ENCODE measurements around the gene MYH7B. TPM values are rescaled to one million over a fixed set of nuclear protein-coding genes. Genes with fewer than 3 reads are reported as not detected.
A peak's percentile ranks its signal among the peaks of the same experiment; 100 is the strongest.

The MYH7B gene
- total RNA-seq, 1 experiment from 2014 or later, result 0.22 TPM

GRCh38 chr20:34998331-34998950 is 42.8 kb downstream of the MYH7B start:
- H4K20me1 ChIP-seq (ENCODE audit: control insufficient read depth, insufficient read depth, insufficient read length), result no peaks in the 10 kb centered on the region
- H3K9me3 ChIP-seq (ENCODE audit: control insufficient read depth, low read depth, low read length), result no peaks in the 10 kb centered on the region
- no peak overlapping the region for H3K27ac ChIP-seq (ENCODE audit: insufficient read length, low read depth, low read length)
- no peak overlapping the region for H4K8ac ChIP-seq (replicated peaks; ENCODE audit: insufficient read length, low read depth, low read length)
- peaks cover 5 to 11% of the 10 kb centered on the region in 2 experiments for H3K4me1 Mint-ChIP-seq
- no peak overlapping the region for H2BK12ac ChIP-seq (ENCODE audit: insufficient read length, low read depth, low read length)
- H3K9me3 Mint-ChIP-seq, result no peaks in the 10 kb centered on the region; a peak in 1 of 5 replicates
- H3K4me3 Mint-ChIP-seq, result no peak overlapping the region
- H2BK15ac ChIP-seq (ENCODE audit: low read depth, low read length), result no peak overlapping the region
- DNase-seq, result peak; percentile 76
- TF ChIP-seq CTCF (conservative IDR thresholded peaks at IDR 0.05), result peak; percentile 60
- H3K4me2 ChIP-seq (ENCODE audit: insufficient read depth, insufficient read length, low read length), result no peak overlapping the region
- no peak overlapping the region for H2BK120ac ChIP-seq (ENCODE audit: low read depth, low read length, poor library complexity, severe bottlenecking)
- WGBS (ENCODE audit: extremely low coverage, insufficient read length, low lambda C conversion rate), result no CpG with 5 or more reads among the region's 28 CpGs
- H3K14ac ChIP-seq (ENCODE audit: insufficient read depth, low read length), result no peak overlapping the region
- no peak overlapping the region for H2AFZ ChIP-seq (ENCODE audit: low read length)
- H4K5ac ChIP-seq (ENCODE audit: insufficient read length, low read depth, low read length), result no peak overlapping the region
- no peaks in the 10 kb centered on the region for H3K23me2 ChIP-seq (ENCODE audit: insufficient read length, low read depth, low read length, poor library complexity, severe bottlenecking)
- H3K79me1 ChIP-seq (ENCODE audit: insufficient read depth, low read depth, low read length, poor library complexity, severe bottlenecking), result no peaks in the 10 kb centered on the region
- H3K36me3 Mint-ChIP-seq (ENCODE audit: insufficient read depth in 1 of 3, low read depth in 3 of 3), result peaks cover 14 to 78% (median 58%) of the 10 kb centered on the region in 3 experiments; a peak in 6 of 7 replicates
- H2AK5ac ChIP-seq (ENCODE audit: insufficient read length, low read length), result no peak overlapping the region
- no peak overlapping the region for H3K23ac ChIP-seq (ENCODE audit: insufficient read length, low read depth, low read length)
- no peak overlapping the region for H4K91ac ChIP-seq (ENCODE audit: insufficient read length, low read depth, low read length)
- no peaks in the 10 kb centered on the region; the same call in 1 of the 2 replicates for H3K27me3 Mint-ChIP-seq (ENCODE audit: low read depth)
- H2BK5ac ChIP-seq (ENCODE audit: insufficient read length, low read length), result no peak overlapping the region
- H3T11ph ChIP-seq (ENCODE audit: low read length), result no peak overlapping the region
- peak overlapping the region; percentile 43 to 89 (median 76); a peak in 5 of 7 replicates for H3K27ac Mint-ChIP-seq
- no peaks in the 10 kb centered on the region for H3K4me1 ChIP-seq (ENCODE audit: insufficient read depth, low read length)
- H3K27me3 ChIP-seq (ENCODE audit: insufficient read depth, low read length), result no peaks in the 10 kb centered on the region
- no peaks in the 10 kb centered on the region for H3K79me2 ChIP-seq (ENCODE audit: insufficient read depth, low read length)
- no peak overlapping the region for H3K9ac ChIP-seq (ENCODE audit: extremely low read depth, insufficient read length, low read length)
- no peak overlapping the region for H3K56ac ChIP-seq (ENCODE audit: insufficient read length, low read depth, low read length)
- no peak overlapping the region for H3K18ac ChIP-seq (ENCODE audit: insufficient read length, low read depth, low read length)
- no peak overlapping the region for H3K4ac ChIP-seq (ENCODE audit: low read depth, low read length)
- H2BK20ac ChIP-seq (ENCODE audit: low read depth, low read length, poor library complexity, severe bottlenecking), result no peak overlapping the region
